ENCODE measurements around the gene TJP3.

DNA sequence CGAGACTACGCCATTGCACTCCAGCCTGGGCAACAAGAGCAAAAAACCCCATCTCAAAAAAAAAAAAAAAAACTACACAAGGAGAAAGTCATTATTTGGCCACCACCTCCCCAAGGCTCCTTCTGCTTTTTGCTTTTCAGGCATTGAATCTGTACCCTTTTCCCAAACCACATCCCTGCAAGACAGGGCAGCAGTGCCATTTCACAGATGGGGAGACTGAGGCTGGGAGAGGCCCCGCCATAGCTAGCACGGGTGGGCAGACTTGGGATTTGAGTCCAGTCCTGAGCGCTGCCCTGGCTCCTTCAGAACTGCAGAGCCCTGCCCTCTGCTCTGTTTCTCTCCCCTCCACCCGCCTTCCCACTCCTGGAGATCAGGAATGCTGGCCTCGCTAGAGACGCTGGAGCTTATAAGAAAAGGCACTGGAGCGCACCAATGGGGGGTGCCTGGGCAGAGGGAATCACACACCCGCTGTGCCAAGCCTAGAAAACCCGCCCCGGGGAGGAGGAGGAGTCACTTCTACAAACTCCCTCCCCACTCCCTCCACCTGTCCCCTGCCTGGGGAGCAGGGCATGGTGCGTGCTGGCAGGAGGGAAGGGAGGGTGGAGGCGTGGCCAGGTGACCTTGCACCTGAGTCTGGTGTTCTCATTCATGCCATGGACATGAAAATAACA lies 17.6 kb downstream of the TJP3 start:
- TF ChIP-seq, protein P1, sequence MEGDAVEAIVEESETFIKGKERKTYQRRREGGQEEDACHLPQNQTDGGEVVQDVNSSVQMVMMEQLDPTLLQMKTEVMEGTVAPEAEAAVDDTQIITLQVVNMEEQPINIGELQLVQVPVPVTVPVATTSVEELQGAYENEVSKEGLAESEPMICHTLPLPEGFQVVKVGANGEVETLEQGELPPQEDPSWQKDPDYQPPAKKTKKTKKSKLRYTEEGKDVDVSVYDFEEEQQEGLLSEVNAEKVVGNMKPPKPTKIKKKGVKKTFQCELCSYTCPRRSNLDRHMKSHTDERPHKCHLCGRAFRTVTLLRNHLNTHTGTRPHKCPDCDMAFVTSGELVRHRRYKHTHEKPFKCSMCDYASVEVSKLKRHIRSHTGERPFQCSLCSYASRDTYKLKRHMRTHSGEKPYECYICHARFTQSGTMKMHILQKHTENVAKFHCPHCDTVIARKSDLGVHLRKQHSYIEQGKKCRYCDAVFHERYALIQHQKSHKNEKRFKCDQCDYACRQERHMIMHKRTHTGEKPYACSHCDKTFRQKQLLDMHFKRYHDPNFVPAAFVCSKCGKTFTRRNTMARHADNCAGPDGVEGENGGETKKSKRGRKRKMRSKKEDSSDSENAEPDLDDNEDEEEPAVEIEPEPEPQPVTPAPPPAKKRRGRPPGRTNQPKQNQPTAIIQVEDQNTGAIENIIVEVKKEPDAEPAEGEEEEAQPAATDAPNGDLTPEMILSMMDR (IDR thresholded peaks at IDR 0.05): no peak
- TF ChIP-seq POLR2A (IDR thresholded peaks at IDR 0.05): no peak
